GM19452 (cell line): Measurements from ENCODE around the gene BEX3.

Experiments
- ATAC-seq: cut with Tn5 transposase; IDR thresholded peaks from one replicate; pipeline ENCODE4 v1.9.1; 2021; ENCODE audit not compliant: unreplicated experiment

BEX3 gene

DNA sequence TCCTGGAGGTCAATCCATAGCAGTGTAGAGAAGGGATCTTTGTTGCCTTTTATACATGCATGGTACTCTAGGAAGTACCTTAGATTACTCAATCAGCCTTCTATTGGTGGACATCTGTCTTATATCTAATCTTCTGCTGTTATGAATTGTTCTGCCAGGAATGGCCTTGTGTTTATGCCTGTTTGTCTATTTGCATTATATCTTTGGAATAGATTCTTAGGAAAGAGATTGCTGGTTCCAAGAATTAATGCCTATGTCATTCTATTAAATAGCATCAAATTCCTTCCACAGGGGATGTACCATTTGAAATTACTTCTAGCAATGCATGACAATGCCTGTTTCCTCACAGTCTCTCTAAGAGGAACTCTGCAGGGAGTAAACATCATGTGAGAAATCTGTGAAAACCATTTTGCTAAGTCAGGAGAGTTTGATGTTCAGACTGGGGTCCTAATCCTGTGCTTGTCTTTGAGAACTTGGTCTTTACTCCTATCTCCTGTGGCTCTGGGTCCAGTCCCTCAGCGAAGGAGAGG is 42.5 kb downstream of the BEX3 start:
- ATAC-seq, result no peak

DNA sequence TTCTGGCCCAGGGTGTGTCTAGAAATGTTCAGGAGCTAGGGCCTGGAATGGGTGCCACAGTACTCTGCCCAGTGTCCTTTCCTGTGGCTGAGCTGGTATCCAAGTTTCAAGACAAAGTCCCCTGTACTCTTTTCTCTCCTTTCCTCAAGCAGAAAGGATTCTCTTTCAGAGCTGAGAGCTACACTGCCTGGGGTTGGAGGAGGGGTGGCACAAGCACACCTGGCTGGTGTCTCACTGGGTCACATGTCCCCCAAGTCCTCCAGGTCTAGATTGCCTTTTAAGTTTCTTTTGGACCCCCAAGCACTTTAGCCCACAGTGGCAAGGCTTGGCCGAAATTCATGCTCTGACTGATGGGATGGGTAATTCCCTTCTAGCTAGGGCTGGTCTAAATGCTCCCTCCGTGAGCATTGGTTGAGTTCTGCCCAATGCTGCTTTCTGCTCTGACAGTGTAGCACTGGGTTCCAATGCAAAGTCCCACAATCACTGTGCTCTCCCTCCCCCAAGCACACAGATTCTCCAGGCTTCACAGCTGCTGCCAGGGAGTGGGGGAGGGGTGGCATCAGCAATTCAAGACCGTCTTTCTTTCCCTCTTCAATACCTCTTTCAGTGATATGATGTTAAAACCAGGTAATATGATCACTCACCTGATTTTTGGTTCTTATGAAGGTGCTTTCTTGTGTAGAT is 47.8 kb downstream of the BEX3 start:
- no peak for ATAC-seq
